Lower leg skin (tissue), 3 donors: Measurements from ENCODE around the gene TSPAN15.

Experiments used
- POLR2A ChIP-seq, 2 donors: fragments of 450-650 bp; IDR thresholded peaks; one replicate each; pipeline ENCODE4 v1.6.1; 2016 to 2017; ENCODE audit warnings: antibody characterized with exemption in 2 of 2, mild to moderate bottlenecking in 1 of 2, moderate library complexity in 1 of 2
- TF ChIP-seq, protein P1 (sequence below), 3 donors: fragments of 450-650 bp; IDR thresholded peaks; one replicate each; pipeline ENCODE4 v1.5.1; 2016; ENCODE audit warnings: antibody characterized with exemption in 3 of 3, mild to moderate bottlenecking in 3 of 3, moderate library complexity in 2 of 3

DNA sequence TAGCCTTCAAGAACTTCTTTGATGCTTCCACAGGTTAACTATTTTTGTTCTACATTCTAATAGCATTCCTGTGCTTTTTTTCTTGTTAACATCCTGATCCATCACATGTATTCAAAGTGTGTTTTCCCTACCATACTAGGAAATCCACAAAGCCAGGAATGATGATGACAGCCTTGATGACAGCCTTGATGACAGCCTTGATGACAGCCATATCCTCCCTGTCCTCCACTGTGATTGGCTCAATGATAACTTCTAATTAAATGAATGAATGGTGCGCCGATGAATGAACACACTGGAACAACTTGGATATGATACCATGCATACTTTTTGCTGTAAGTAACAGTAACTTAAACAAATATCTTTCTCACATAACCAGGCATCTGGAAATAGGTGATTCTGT is 26.2 kb upstream of the TSPAN15 start:
- TF ChIP-seq POLR2A (IDR thresholded peaks at IDR 0.05) = no peak
- TF ChIP-seq, protein P1, sequence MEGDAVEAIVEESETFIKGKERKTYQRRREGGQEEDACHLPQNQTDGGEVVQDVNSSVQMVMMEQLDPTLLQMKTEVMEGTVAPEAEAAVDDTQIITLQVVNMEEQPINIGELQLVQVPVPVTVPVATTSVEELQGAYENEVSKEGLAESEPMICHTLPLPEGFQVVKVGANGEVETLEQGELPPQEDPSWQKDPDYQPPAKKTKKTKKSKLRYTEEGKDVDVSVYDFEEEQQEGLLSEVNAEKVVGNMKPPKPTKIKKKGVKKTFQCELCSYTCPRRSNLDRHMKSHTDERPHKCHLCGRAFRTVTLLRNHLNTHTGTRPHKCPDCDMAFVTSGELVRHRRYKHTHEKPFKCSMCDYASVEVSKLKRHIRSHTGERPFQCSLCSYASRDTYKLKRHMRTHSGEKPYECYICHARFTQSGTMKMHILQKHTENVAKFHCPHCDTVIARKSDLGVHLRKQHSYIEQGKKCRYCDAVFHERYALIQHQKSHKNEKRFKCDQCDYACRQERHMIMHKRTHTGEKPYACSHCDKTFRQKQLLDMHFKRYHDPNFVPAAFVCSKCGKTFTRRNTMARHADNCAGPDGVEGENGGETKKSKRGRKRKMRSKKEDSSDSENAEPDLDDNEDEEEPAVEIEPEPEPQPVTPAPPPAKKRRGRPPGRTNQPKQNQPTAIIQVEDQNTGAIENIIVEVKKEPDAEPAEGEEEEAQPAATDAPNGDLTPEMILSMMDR (IDR thresholded peaks at IDR 0.05) = no peak
